Activated CD8-positive, alpha-beta T cell treated with anti-CD3 and anti-CD28 coated beads, Interleukin-2, amount 10 ng/mL, durations not matched to agents 7 days and 5 days (primary cell): Measurements from ENCODE around the gene TBC1D4. TPM values are rescaled to one million over a fixed set of nuclear protein-coding genes. Genes with fewer than 3 reads are reported as not detected.

ENCODE experiments used
- ATAC-seq: fragments of 150-1000 bp; cut with Tn5 transposase; one replicate; pipeline ENCODE4 v1.10.0; 2021; ENCODE audit warnings: moderate library complexity
- CTCF ChIA-PET: fragments of 350-600 bp; sonication (Branson Sonifier 250); formaldehyde crosslinking; loops from one replicate; lab custom pipeline; 2021; ENCODE audit warnings: antibody characterized with exemption; lab: Charles Lee
- POLR2A ChIA-PET: fragments of 350-600 bp; sonication (Branson Sonifier 250); formaldehyde crosslinking; loops from one replicate; lab custom pipeline; 2021; ENCODE audit warnings: antibody characterized with exemption; lab: Charles Lee
- DNase-seq: peaks from one replicate; pipeline ENCODE4 v3.0.0-alpha.2; 2020
- H3K27ac Mint-ChIP-seq: one replicate; pipeline ENCODE4 v1.8.0; 2021; ENCODE audit warnings: mild to moderate bottlenecking, mixed read lengths
- H3K27me3 Mint-ChIP-seq: one replicate; pipeline ENCODE4 v1.8.0; 2021; ENCODE audit warnings: low read depth, mixed read lengths
- H3K36me3 Mint-ChIP-seq: one replicate; pipeline ENCODE4 v1.8.0; 2021; ENCODE audit warnings: low read depth, mixed read lengths
- H3K4me1 Mint-ChIP-seq: one replicate; pipeline ENCODE4 v1.8.0; 2021; ENCODE audit warnings: low read depth, mixed read lengths
- H3K4me3 Mint-ChIP-seq: one replicate; pipeline ENCODE4 v1.8.0; 2021; ENCODE audit warnings: mild to moderate bottlenecking, mixed read lengths
- H3K9me3 Mint-ChIP-seq: one replicate; pipeline ENCODE4 v1.8.0; 2022; ENCODE audit warnings: mixed read lengths; ENCODE audit not compliant: insufficient read depth
- total RNA-seq, 2 experiments: library from RNA; stranded (reverse); gene quantifications; one replicate each; pipeline ENCODE4 v1.2.3, GENCODE V29; 2021

Gene TBC1D4
- total RNA-seq, 2 experiments from 2014 or later: 12.7 to 13.4 TPM

GRCh38 chr13:75485286-75486062 lies 3.5 kb upstream of the TBC1D4 start:
- no peak for ATAC-seq
- peaks cover 25% of the 10 kb centered on the region for H3K4me1 Mint-ChIP-seq
- H3K27ac Mint-ChIP-seq: no peak overlapping the region
- H3K36me3 Mint-ChIP-seq: no peaks in the 10 kb centered on the region
- no peaks in the 10 kb centered on the region for H3K9me3 Mint-ChIP-seq
- DNase-seq: no peak
- ChIA-PET POLR2A (interaction anchor here (0.5 kb wide), 1 partner anchor 43 kb away, joined by 5 read pairs; no protein-coding TSS in a partner anchor), CTCF (interaction anchor here (2.4 kb wide), 1 partner anchor 112 kb away, joined by 9 read pairs; no protein-coding TSS in a partner anchor)
- no peak overlapping the region for H3K4me3 Mint-ChIP-seq
- H3K27me3 Mint-ChIP-seq: peaks cover 28% of the 10 kb centered on the region

- H3K4me1 Mint-ChIP-seq: peaks cover 20% of the 10 kb centered on the region
- DNase-seq (no peak), ATAC-seq (no peak)
- ChIA-PET CTCF (interaction anchor here (0.7 to 2.1 kb wide), 16 partner anchors 9 to 191 kb away, joined by 3 to 14 read pairs (median 4); partner anchors contain the start of genes LMO7 and UCHL3), POLR2A (no interaction called here)
- H3K4me3 Mint-ChIP-seq: peak overlapping the region; percentile 89
- no peak overlapping the region for H3K27ac Mint-ChIP-seq
- no peaks in the 10 kb centered on the region for H3K9me3 Mint-ChIP-seq
- no peaks in the 10 kb centered on the region for H3K36me3 Mint-ChIP-seq
- H3K27me3 Mint-ChIP-seq: peaks cover 51% of the 10 kb centered on the region
Measured at GRCh38 chr13:75482820-75483079, 781 bp upstream of the TBC1D4 start.

GRCh38 chr13:75481176-75482069 lies 546 bp downstream of the TBC1D4 start:
- Mint-ChIP-seq H3K27me3 (peaks cover 53% of the 10 kb centered on the region), H3K36me3 (no peaks in the 10 kb centered on the region), H3K27ac (no peak overlapping the region), H3K4me3 (peak overlapping the region; percentile 89), H3K9me3 (no peaks in the 10 kb centered on the region), H3K4me1 (peaks cover 16% of the 10 kb centered on the region)
- CTCF ChIA-PET: interaction anchor here (0.7 to 2.1 kb wide), 18 partner anchors 9 to 189 kb away, joined by 3 to 14 read pairs (median 4); partner anchors contain the start of genes COMMD6, LMO7 and UCHL3
- DNase-seq (peak; percentile 33), ATAC-seq (peak; percentile 49)
- POLR2A ChIA-PET: no interaction called here

- ATAC-seq: no peak
Measured at GRCh38 chr13:75480671-75481175, 1.2 kb downstream of the TBC1D4 start.

GRCh38 chr13:75479102-75479740 lies 2.7 kb downstream of the TBC1D4 start:
- Mint-ChIP-seq H3K27me3 (peaks cover 46% of the 10 kb centered on the region), H3K27ac (no peak overlapping the region), H3K36me3 (no peaks in the 10 kb centered on the region), H3K9me3 (no peaks in the 10 kb centered on the region), H3K4me1 (peaks cover 13% of the 10 kb centered on the region), H3K4me3 (no peak overlapping the region)
- ATAC-seq (no peak), DNase-seq (no peak)
- ChIA-PET POLR2A (no interaction called here), CTCF (interaction anchor here (0.7 kb wide), 1 partner anchor 12 kb away, joined by 3 read pairs; no protein-coding TSS in a partner anchor)

More at GRCh38 chr13:75480671-75481175, 1.2 kb downstream of the TBC1D4 start:
- DNase-seq: peak; percentile 43
- ChIA-PET POLR2A (no interaction called here), CTCF (no interaction called here)
- Mint-ChIP-seq H3K36me3 (no peaks in the 10 kb centered on the region), H3K9me3 (no peaks in the 10 kb centered on the region), H3K27ac (no peak overlapping the region), H3K4me3 (peak overlapping the region; percentile 77), H3K27me3 (peaks cover 54% of the 10 kb centered on the region), H3K4me1 (peaks cover 13% of the 10 kb centered on the region)

GRCh38 chr13:75478659-75479058 lies 3.3 kb downstream of the TBC1D4 start:
- DNase-seq: no peak
- H3K9me3 Mint-ChIP-seq: no peaks in the 10 kb centered on the region
- H3K4me1 Mint-ChIP-seq: peaks cover 13% of the 10 kb centered on the region
- H3K36me3 Mint-ChIP-seq: no peaks in the 10 kb centered on the region
- ChIA-PET POLR2A (no interaction called here), CTCF (no interaction called here)
- peaks cover 42% of the 10 kb centered on the region for H3K27me3 Mint-ChIP-seq
- H3K27ac Mint-ChIP-seq: no peak overlapping the region
- H3K4me3 Mint-ChIP-seq: no peak overlapping the region
- no peak for ATAC-seq

GRCh38 chr13:75474956-75475355 lies 7.0 kb downstream of the TBC1D4 start:
- DNase-seq (no peak), ATAC-seq (no peak)
- CTCF ChIA-PET: no interaction called here
- H3K36me3 Mint-ChIP-seq: no peaks in the 10 kb centered on the region
- no peaks in the 10 kb centered on the region for H3K4me1 Mint-ChIP-seq
- no peaks in the 10 kb centered on the region for H3K9me3 Mint-ChIP-seq
- H3K4me3 Mint-ChIP-seq: no peak overlapping the region
- POLR2A ChIA-PET: no interaction called here
- H3K27me3 Mint-ChIP-seq: peaks cover 30% of the 10 kb centered on the region
- H3K27ac Mint-ChIP-seq: no peak overlapping the region

GRCh38 chr13:75473468-75473867 lies 8.5 kb downstream of the TBC1D4 start:
- DNase-seq (no peak), ATAC-seq (no peak)
- POLR2A ChIA-PET: no interaction called here
- CTCF ChIA-PET: no interaction called here
- Mint-ChIP-seq H3K36me3 (no peaks in the 10 kb centered on the region), H3K27me3 (peaks cover 18% of the 10 kb centered on the region), H3K27ac (no peak overlapping the region), H3K4me1 (no peaks in the 10 kb centered on the region), H3K9me3 (no peaks in the 10 kb centered on the region), H3K4me3 (no peak overlapping the region)

GRCh38 chr13:75470676-75471075 lies 11.3 kb downstream of the TBC1D4 start:
- Mint-ChIP-seq H3K36me3 (no peaks in the 10 kb centered on the region), H3K9me3 (no peaks in the 10 kb centered on the region), H3K4me3 (no peak overlapping the region), H3K27ac (no peak overlapping the region), H3K27me3 (peaks cover 3% of the 10 kb centered on the region), H3K4me1 (no peaks in the 10 kb centered on the region)
- CTCF ChIA-PET: interaction anchor here (1.8 kb wide), 1 partner anchor 12 kb away, joined by 6 read pairs; the partner anchor contains the start of gene TBC1D4
- DNase-seq (no peak), ATAC-seq (no peak)
- POLR2A ChIA-PET: no interaction called here

GRCh38 chr13:75469047-75469446 lies 12.9 kb downstream of the TBC1D4 start:
- CTCF ChIA-PET: interaction anchor here (1.8 kb wide), 1 partner anchor 13 kb away, joined by 6 read pairs; the partner anchor contains the start of gene TBC1D4
- POLR2A ChIA-PET: no interaction called here
- Mint-ChIP-seq H3K4me3 (no peak overlapping the region), H3K27me3 (peaks cover 3% of the 10 kb centered on the region), H3K9me3 (no peaks in the 10 kb centered on the region), H3K4me1 (no peaks in the 10 kb centered on the region), H3K27ac (no peak overlapping the region), H3K36me3 (no peaks in the 10 kb centered on the region)
- DNase-seq (no peak), ATAC-seq (no peak)

- no peaks in the 10 kb centered on the region for H3K36me3 Mint-ChIP-seq
- CTCF ChIA-PET: no interaction called here
- H3K27ac Mint-ChIP-seq: no peak overlapping the region
- no peaks in the 10 kb centered on the region for H3K9me3 Mint-ChIP-seq
- no peak for ATAC-seq
- POLR2A ChIA-PET: no interaction called here
- H3K27me3 Mint-ChIP-seq: peaks cover 3% of the 10 kb centered on the region
- no peak overlapping the region for H3K4me3 Mint-ChIP-seq
- no peak for DNase-seq
- no peaks in the 10 kb centered on the region for H3K4me1 Mint-ChIP-seq
Measured at GRCh38 chr13:75468602-75469001, 13.4 kb downstream of the TBC1D4 start.
